ENCODE data around the gene HSDL1.

- TF ChIP-seq, protein P1, sequence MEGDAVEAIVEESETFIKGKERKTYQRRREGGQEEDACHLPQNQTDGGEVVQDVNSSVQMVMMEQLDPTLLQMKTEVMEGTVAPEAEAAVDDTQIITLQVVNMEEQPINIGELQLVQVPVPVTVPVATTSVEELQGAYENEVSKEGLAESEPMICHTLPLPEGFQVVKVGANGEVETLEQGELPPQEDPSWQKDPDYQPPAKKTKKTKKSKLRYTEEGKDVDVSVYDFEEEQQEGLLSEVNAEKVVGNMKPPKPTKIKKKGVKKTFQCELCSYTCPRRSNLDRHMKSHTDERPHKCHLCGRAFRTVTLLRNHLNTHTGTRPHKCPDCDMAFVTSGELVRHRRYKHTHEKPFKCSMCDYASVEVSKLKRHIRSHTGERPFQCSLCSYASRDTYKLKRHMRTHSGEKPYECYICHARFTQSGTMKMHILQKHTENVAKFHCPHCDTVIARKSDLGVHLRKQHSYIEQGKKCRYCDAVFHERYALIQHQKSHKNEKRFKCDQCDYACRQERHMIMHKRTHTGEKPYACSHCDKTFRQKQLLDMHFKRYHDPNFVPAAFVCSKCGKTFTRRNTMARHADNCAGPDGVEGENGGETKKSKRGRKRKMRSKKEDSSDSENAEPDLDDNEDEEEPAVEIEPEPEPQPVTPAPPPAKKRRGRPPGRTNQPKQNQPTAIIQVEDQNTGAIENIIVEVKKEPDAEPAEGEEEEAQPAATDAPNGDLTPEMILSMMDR (IDR thresholded peaks at IDR 0.05; ENCODE audit: low read depth, low read length), result no peak
- no peak for TF ChIP-seq EZH2phosphoT487 (IDR thresholded peaks at IDR 0.05; ENCODE audit: low read depth)
These were observed 37.1 kb upstream of the HSDL1 start for GRCh38 chr16:84182104-84182503.
